ENCODE data around the gene MAP3K20. TPM values are rescaled to one million over a fixed set of nuclear protein-coding genes. Genes with fewer than 3 reads are reported as not detected.

Gene MAP3K20
- total and polyA plus RNA-seq, 2 donors (not counting 1 experiment from before 2014, with no cell fraction given) = 105 to 138 TPM

DNA sequence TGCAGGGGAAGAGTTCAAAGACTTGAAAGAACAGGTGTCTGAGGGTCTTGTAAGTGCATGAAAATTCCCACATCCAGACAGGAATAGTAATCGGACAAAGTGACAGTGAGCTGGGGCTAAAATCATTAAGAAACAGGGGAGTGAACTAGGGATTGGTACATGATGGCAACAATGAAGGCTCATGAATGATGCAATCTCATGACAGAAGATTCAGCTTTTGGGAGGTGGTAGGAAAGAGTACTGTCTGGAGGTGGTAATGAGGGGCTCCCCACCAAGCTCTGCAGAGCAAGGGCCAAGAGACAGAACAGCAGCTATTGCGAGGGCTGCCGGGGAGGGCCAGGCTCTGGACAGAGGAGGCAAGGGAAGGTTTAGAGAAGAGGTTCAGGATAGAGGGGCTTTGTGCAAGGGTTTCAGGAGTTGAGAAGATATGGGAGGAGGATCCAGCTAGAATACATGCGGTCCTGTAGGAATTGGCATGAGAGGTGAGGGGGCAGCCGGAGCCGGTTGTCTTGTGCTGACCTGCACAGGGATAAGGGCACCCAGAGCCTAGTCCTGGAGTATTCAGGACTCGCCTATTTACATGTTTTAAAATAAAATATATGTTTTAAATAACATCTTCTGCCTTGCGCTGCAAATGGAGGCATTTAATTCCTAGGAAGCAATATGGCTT is 31.4 kb downstream of the MAP3K20 start:
- Histone ChIP-seq H3K36me3 (ENCODE audit: control insufficient read depth, insufficient read depth, low read length) (no peaks in the 10 kb centered on the region), H3K4me1 (ENCODE audit: control insufficient read depth, extremely low read depth, insufficient read depth, low read length) (no peaks in the 10 kb centered on the region), H4K20me1 (ENCODE audit: control insufficient read depth, extremely low read depth, insufficient read depth, low read length) (no peaks in the 10 kb centered on the region), H3K27me3 (ENCODE audit: control insufficient read depth, insufficient read depth, low read length) (no peaks in the 10 kb centered on the region), H3K27ac (ENCODE audit: insufficient read depth, low read length) (no peak overlapping the region), H3K4me3 (replicated peaks in 1 of 4; ENCODE audit: control extremely low read depth in 1 of 4, insufficient read depth in 1 of 4, low read depth in 3 of 4, low read length in 4 of 4) (no peak overlapping the region), H3K4me2 (ENCODE audit: extremely low read depth, insufficient read depth, low read length) (no peak overlapping the region), H3K79me2 (ENCODE audit: control insufficient read depth, insufficient read depth, low read length) (peaks cover 11% of the 10 kb centered on the region), H3K9me3 (ENCODE audit: control insufficient read depth, insufficient read depth, low read depth, low read length) (no peaks in the 10 kb centered on the region), H2AFZ (ENCODE audit: low read length) (no peak overlapping the region), H3K9ac (ENCODE audit: insufficient read depth, low read length) (no peak overlapping the region)
- TF ChIP-seq EZH2 (IDR thresholded peaks at IDR 0.05; ENCODE audit: low read length, missing control alignments) = no peak
- TF ChIP-seq, protein P1, sequence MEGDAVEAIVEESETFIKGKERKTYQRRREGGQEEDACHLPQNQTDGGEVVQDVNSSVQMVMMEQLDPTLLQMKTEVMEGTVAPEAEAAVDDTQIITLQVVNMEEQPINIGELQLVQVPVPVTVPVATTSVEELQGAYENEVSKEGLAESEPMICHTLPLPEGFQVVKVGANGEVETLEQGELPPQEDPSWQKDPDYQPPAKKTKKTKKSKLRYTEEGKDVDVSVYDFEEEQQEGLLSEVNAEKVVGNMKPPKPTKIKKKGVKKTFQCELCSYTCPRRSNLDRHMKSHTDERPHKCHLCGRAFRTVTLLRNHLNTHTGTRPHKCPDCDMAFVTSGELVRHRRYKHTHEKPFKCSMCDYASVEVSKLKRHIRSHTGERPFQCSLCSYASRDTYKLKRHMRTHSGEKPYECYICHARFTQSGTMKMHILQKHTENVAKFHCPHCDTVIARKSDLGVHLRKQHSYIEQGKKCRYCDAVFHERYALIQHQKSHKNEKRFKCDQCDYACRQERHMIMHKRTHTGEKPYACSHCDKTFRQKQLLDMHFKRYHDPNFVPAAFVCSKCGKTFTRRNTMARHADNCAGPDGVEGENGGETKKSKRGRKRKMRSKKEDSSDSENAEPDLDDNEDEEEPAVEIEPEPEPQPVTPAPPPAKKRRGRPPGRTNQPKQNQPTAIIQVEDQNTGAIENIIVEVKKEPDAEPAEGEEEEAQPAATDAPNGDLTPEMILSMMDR (conservative IDR thresholded peaks at IDR 0.05 in 1 of 2, IDR thresholded peaks at IDR 0.05 in 1 of 2; ENCODE audit: low read depth in 1 of 2, low read length in 2 of 2) = no peak
- no peak for DNase-seq (ENCODE audit: low read depth in 2 of 2)

DNA sequence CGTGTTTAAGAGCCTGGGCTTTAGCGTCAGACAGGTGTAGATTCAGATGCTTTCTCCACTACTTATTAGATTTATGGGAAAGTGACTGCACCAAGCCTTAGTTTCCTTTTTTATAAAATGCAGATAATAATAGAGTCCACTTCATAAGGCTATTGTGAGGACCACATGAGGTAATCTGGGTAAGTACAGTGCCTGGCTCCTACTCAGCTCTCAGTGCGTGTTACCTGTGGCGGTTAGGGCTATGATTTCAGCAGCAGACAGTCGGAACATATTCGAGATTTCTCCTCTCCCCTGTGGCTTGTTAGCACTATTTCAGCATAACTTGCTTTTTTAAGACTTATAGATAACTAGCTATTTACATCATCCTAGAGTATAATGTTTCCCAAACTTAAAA is 32.0 kb downstream of the MAP3K20 start:
- Histone ChIP-seq H3K36me3 (ENCODE audit: control insufficient read depth, insufficient read depth, low read length) (no peaks in the 10 kb centered on the region), H3K9me3 (ENCODE audit: control insufficient read depth, insufficient read depth, low read depth, low read length) (no peaks in the 10 kb centered on the region), H3K9ac (ENCODE audit: insufficient read depth, low read length) (no peak overlapping the region), H2AFZ (ENCODE audit: low read length) (no peak overlapping the region), H3K27ac (ENCODE audit: insufficient read depth, low read length) (no peak overlapping the region), H4K20me1 (ENCODE audit: control insufficient read depth, extremely low read depth, insufficient read depth, low read length) (no peaks in the 10 kb centered on the region), H3K79me2 (ENCODE audit: control insufficient read depth, insufficient read depth, low read length) (peaks cover 11% of the 10 kb centered on the region), H3K4me2 (ENCODE audit: extremely low read depth, insufficient read depth, low read length) (no peak overlapping the region), H3K4me3 (replicated peaks in 1 of 4; ENCODE audit: control extremely low read depth in 1 of 4, insufficient read depth in 1 of 4, low read depth in 3 of 4, low read length in 4 of 4) (no peak overlapping the region), H3K4me1 (ENCODE audit: control insufficient read depth, extremely low read depth, insufficient read depth, low read length) (no peaks in the 10 kb centered on the region), H3K27me3 (ENCODE audit: control insufficient read depth, insufficient read depth, low read length) (no peaks in the 10 kb centered on the region)
- no peak for TF ChIP-seq EZH2 (IDR thresholded peaks at IDR 0.05; ENCODE audit: low read length, missing control alignments)
- TF ChIP-seq, protein P1 (conservative IDR thresholded peaks at IDR 0.05 in 1 of 2, IDR thresholded peaks at IDR 0.05 in 1 of 2; ENCODE audit: low read depth in 1 of 2, low read length in 2 of 2) = no peak
- no peak for DNase-seq (ENCODE audit: low read depth in 2 of 2)

DNA sequence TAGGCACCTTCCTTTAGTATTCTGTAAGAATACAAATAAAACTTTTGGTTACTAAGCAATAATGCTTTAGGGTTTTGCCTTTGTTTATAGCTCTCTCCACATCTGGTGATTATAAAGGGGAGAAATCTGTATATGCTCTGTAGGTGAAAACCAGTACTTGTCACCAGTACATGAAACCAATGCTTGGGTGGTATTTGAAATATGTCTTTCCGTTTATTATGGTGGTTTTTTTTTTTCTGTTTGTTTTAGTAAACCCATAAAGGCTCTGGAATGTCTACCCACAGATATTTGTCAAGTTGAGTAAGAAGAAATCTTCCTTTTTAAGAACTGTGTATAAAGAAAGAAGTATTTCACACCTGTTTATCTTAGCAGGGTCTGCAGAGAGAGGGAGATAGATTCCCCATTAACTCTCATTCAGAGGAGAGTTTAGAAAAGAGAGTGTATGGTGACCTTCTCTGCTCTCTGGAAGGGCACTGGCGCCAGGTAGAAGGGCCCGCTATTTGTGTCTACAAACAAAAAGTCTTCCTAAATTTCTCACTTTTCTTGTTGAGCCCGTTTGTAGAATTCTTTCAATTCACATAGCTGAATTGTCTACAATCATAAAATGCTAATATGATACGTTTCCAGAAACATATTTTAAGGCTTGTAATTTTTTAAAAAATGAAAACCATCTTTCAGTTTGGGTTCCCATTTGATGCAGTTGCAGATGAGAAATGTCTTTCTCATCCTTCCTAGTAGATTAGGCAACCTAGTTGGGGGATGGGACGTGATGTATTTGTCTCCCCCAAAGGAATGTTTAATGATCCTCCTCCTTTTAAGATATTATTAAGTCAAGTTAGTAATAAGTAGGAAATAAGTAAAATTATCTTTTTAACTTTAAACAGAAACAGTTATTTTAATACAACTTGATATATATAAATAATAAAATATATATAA is 33.9 kb downstream of the MAP3K20 start:
- no peak overlapping the region for H3K4me3 ChIP-seq (replicated peaks in 1 of 4; ENCODE audit: control extremely low read depth in 1 of 4, insufficient read depth in 1 of 4, low read depth in 3 of 4, low read length in 4 of 4)
- H4K20me1 ChIP-seq (ENCODE audit: control insufficient read depth, extremely low read depth, insufficient read depth, low read length) = no peaks in the 10 kb centered on the region
- no peak overlapping the region for H3K4me2 ChIP-seq (ENCODE audit: extremely low read depth, insufficient read depth, low read length)
- peaks cover 23% of the 10 kb centered on the region for H3K79me2 ChIP-seq (ENCODE audit: control insufficient read depth, insufficient read depth, low read length)
- H3K4me1 ChIP-seq (ENCODE audit: control insufficient read depth, extremely low read depth, insufficient read depth, low read length) = no peaks in the 10 kb centered on the region
- no peak overlapping the region for H2AFZ ChIP-seq (ENCODE audit: low read length)
- no peak for TF ChIP-seq EZH2 (IDR thresholded peaks at IDR 0.05; ENCODE audit: low read length, missing control alignments)
- TF ChIP-seq, protein P1 (conservative IDR thresholded peaks at IDR 0.05 in 1 of 2, IDR thresholded peaks at IDR 0.05 in 1 of 2; ENCODE audit: low read depth in 1 of 2, low read length in 2 of 2) = no peak
- no peaks in the 10 kb centered on the region for H3K9me3 ChIP-seq (ENCODE audit: control insufficient read depth, insufficient read depth, low read depth, low read length)
- DNase-seq (ENCODE audit: low read depth in 2 of 2) = peak; percentile 61 to 91
- H3K27ac ChIP-seq (ENCODE audit: insufficient read depth, low read length) = no peak overlapping the region
- H3K9ac ChIP-seq (ENCODE audit: insufficient read depth, low read length) = no peak overlapping the region
- no peaks in the 10 kb centered on the region for H3K27me3 ChIP-seq (ENCODE audit: control insufficient read depth, insufficient read depth, low read length)
- H3K36me3 ChIP-seq (ENCODE audit: control insufficient read depth, insufficient read depth, low read length) = no peaks in the 10 kb centered on the region
